KMS-11 (cell line): Measurements from ENCODE around the gene GPR50.

Experiments used
- H2AFZ ChIP-seq: fragments of 200-600 bp; sonication (generic); 2 replicates; pipeline ENCODE4 v1.6.1; 2016; ENCODE audit warnings: antibody characterized with exemption, mixed run types, low read depth
- H3K27ac ChIP-seq: fragments of 200-600 bp; sonication (generic); 2 replicates; pipeline ENCODE4 v1.6.1; 2016; ENCODE audit warnings: mild to moderate bottlenecking, mixed run types
- H3K27me3 ChIP-seq: fragments of 200-600 bp; sonication (generic); 2 replicates; pipeline ENCODE4 v1.6.1; 2017; ENCODE audit warnings: mild to moderate bottlenecking, low read depth, mixed run types, moderate library complexity; ENCODE audit not compliant: insufficient read depth
- H3K36me3 ChIP-seq: fragments of 200-600 bp; sonication (generic); 2 replicates; pipeline ENCODE4 v1.6.1; 2017; ENCODE audit warnings: mild to moderate bottlenecking, mixed run types; ENCODE audit not compliant: insufficient read depth
- H3K4me1 ChIP-seq: fragments of 200-600 bp; sonication (generic); 2 replicates; pipeline ENCODE4 v1.6.1; 2016; ENCODE audit warnings: mild to moderate bottlenecking, low read depth, mixed run types; ENCODE audit not compliant: poor library complexity, severe bottlenecking
- H3K4me2 ChIP-seq: fragments of 200-600 bp; sonication (generic); 2 replicates; pipeline ENCODE4 v1.7.0; 2016; ENCODE audit warnings: mild to moderate bottlenecking, mixed run types
- H3K4me3 ChIP-seq: fragments of 200-600 bp; sonication (generic); IDR thresholded peaks from 2 replicates; pipeline ENCODE4 v1.6.1; 2017; ENCODE audit warnings: low read depth, low read length, mixed read lengths; ENCODE audit not compliant: insufficient read depth
- H3K79me2 ChIP-seq: fragments of 200-600 bp; sonication (generic); 2 replicates; pipeline ENCODE4 v1.6.1; 2016; ENCODE audit warnings: low read depth, mixed run types; ENCODE audit not compliant: insufficient read depth
- H3K9ac ChIP-seq: fragments of 200-600 bp; sonication (generic); 2 replicates; pipeline ENCODE4 v1.6.1; 2016; ENCODE audit warnings: mild to moderate bottlenecking, mixed run types
- H4K20me1 ChIP-seq: fragments of 200-600 bp; sonication (generic); 2 replicates; pipeline ENCODE4 v1.6.1; 2016; ENCODE audit warnings: mild to moderate bottlenecking, mixed run types; ENCODE audit not compliant: insufficient read depth
- TF ChIP-seq, protein P1 (sequence below): fragments of 200-600 bp; sonication (generic); conservative IDR thresholded peaks from 2 replicates; pipeline ENCODE4 v1.6.1; 2017; ENCODE audit warnings: low read depth, mild to moderate bottlenecking, antibody characterized with exemption, low read length, moderate library complexity, mixed read lengths

Gene GPR50

DNA sequence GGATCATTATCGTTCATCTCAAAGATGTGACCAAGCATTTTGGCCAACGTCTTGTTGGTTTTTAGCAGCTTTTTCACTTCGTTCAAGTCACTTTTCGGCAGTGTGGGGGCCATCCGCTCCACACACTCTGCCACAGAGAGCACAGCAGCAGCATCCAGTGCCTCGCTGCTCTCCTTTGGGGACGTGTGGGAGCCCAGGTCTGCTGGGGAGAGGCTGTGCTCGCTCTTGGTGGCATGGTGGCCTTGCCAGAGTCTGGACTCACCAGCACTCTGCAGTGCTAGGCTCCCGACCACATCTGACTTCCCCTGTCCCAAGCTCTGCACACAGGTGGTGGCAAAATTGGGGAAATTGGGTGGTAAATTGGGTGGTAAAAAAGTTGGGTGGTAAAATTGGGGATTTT is 50.6 kb downstream of the GPR50 start:
- TF ChIP-seq, protein P1, sequence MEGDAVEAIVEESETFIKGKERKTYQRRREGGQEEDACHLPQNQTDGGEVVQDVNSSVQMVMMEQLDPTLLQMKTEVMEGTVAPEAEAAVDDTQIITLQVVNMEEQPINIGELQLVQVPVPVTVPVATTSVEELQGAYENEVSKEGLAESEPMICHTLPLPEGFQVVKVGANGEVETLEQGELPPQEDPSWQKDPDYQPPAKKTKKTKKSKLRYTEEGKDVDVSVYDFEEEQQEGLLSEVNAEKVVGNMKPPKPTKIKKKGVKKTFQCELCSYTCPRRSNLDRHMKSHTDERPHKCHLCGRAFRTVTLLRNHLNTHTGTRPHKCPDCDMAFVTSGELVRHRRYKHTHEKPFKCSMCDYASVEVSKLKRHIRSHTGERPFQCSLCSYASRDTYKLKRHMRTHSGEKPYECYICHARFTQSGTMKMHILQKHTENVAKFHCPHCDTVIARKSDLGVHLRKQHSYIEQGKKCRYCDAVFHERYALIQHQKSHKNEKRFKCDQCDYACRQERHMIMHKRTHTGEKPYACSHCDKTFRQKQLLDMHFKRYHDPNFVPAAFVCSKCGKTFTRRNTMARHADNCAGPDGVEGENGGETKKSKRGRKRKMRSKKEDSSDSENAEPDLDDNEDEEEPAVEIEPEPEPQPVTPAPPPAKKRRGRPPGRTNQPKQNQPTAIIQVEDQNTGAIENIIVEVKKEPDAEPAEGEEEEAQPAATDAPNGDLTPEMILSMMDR = no peak
- Histone ChIP-seq H3K27me3 (no peaks in the 10 kb centered on the region), H3K79me2 (no peaks in the 10 kb centered on the region), H3K4me2 (no peak overlapping the region), H2AFZ (no peak overlapping the region), H3K27ac (no peak overlapping the region), H3K4me3 (no peak overlapping the region), H3K9ac (no peak overlapping the region), H3K4me1 (no peaks in the 10 kb centered on the region), H4K20me1 (no peaks in the 10 kb centered on the region), H3K36me3 (no peaks in the 10 kb centered on the region)

DNA sequence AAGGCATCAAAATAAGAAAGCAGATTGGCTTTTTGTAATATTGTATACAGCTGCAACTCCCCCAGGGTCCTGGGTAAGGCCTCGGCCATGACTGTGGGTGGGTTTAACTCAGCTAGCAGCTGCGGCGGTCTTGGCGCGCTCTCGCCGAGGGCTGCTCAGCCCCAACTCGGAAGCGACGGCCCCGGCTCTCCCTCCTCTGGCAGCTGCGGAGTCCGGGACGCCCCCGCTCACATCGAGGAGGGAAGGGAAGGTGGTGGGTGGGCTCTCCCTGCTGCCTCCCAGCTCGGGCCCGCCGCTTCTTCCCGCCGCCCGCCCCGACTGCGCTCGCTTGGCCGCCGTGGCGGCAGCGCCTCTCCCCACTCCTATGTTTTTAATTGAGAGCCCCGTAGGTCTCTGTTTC is 51.2 kb downstream of the GPR50 start:
- Histone ChIP-seq H3K27me3 (no peaks in the 10 kb centered on the region), H3K36me3 (no peaks in the 10 kb centered on the region), H3K4me1 (no peaks in the 10 kb centered on the region), H2AFZ (no peak overlapping the region), H3K27ac (no peak overlapping the region), H3K4me3 (no peak overlapping the region), H3K79me2 (no peaks in the 10 kb centered on the region), H3K9ac (no peak overlapping the region), H4K20me1 (no peaks in the 10 kb centered on the region), H3K4me2 (no peak overlapping the region)
- TF ChIP-seq, protein P1 = no peak

DNA sequence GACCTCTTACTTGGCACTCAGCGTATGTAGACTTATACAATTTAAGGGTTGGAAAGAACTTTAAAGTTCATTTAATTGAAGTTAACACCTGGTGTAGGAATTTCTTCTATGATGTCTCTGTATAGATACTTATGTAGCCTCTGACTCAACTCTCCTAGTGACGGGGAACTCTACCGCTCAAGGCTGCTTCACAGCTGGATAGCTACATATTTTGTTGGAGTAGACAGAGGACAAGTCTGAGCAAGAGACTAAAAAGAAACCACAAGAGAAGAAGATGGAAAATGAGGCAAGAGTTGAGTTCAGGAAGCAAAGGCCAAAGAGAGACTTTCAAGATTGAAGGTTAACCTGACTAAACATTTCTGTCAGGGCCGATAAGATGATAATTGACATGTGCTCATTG is 52.6 kb downstream of the GPR50 start:
- H3K27me3 ChIP-seq = no peaks in the 10 kb centered on the region
- H3K36me3 ChIP-seq = no peaks in the 10 kb centered on the region
- H3K4me2 ChIP-seq = no peak overlapping the region
- H3K27ac ChIP-seq = no peak overlapping the region
- H3K4me1 ChIP-seq = no peaks in the 10 kb centered on the region
- no peaks in the 10 kb centered on the region for H3K79me2 ChIP-seq
- H2AFZ ChIP-seq = no peak overlapping the region
- TF ChIP-seq, protein P1 = no peak
- H4K20me1 ChIP-seq = no peaks in the 10 kb centered on the region
- no peak overlapping the region for H3K9ac ChIP-seq
- no peak overlapping the region for H3K4me3 ChIP-seq
